ENCODE measurements around the gene COASY.

Gene COASY

GRCh38 chr17:42578282-42578869 lies 16.4 kb downstream of the COASY start:
- peaks cover 44% of the 10 kb centered on the region for H3K36me3 Mint-ChIP-seq (ENCODE audit: insufficient read depth)
- no peaks in the 10 kb centered on the region for H3K9me3 Mint-ChIP-seq
- no peaks in the 10 kb centered on the region for H3K27me3 Mint-ChIP-seq
- peak overlapping the region; percentile 93 to 94 for H3K27ac Mint-ChIP-seq
- H3K4me3 Mint-ChIP-seq, result peak overlapping the region; percentile 94 to 97
- peaks cover 20 to 30% of the 10 kb centered on the region in 2 donors for H3K4me1 Mint-ChIP-seq (ENCODE audit: low read depth in 2 of 2)
- ATAC-seq (replicated peaks), result peak; percentile 55
- peak; percentile 52 to 63 (median 56) for DNase-seq

- DNase-seq, result no peak
- no peak overlapping the region for H3K27ac Mint-ChIP-seq
- H3K4me3 Mint-ChIP-seq, result no peak overlapping the region
- no peaks in the 10 kb centered on the region for H3K9me3 Mint-ChIP-seq
- ATAC-seq (replicated peaks), result no peak
- peaks cover 19 to 26% of the 10 kb centered on the region in 2 donors for H3K4me1 Mint-ChIP-seq (ENCODE audit: low read depth in 2 of 2)
- peaks cover 54% of the 10 kb centered on the region for H3K36me3 Mint-ChIP-seq (ENCODE audit: insufficient read depth)
- H3K27me3 Mint-ChIP-seq, result no peaks in the 10 kb centered on the region
These were observed 18.0 kb downstream of the COASY start for GRCh38 chr17:42579794-42580551.

GRCh38 chr17:42581744-42582270 lies 19.9 kb downstream of the COASY start:
- H3K4me1 Mint-ChIP-seq (ENCODE audit: low read depth in 2 of 2), result peaks cover 15 to 23% of the 10 kb centered on the region in 2 donors
- H3K27me3 Mint-ChIP-seq, result no peaks in the 10 kb centered on the region
- DNase-seq (no peak), ATAC-seq (replicated peaks) (no peak)
- H3K4me3 Mint-ChIP-seq, result no peak overlapping the region
- no peaks in the 10 kb centered on the region for H3K9me3 Mint-ChIP-seq
- H3K27ac Mint-ChIP-seq, result no peak overlapping the region
- peaks cover 69% of the 10 kb centered on the region for H3K36me3 Mint-ChIP-seq (ENCODE audit: insufficient read depth)

- DNase-seq, result no peak
- peaks cover 94% of the 10 kb centered on the region for H3K36me3 Mint-ChIP-seq (ENCODE audit: insufficient read depth)
- H3K4me3 Mint-ChIP-seq, result no peak overlapping the region
- peaks cover 5% of the 10 kb centered on the region in 2 donors for H3K4me1 Mint-ChIP-seq (ENCODE audit: low read depth in 2 of 2)
- no peaks in the 10 kb centered on the region for H3K9me3 Mint-ChIP-seq
- no peaks in the 10 kb centered on the region for H3K27me3 Mint-ChIP-seq
- ATAC-seq (replicated peaks), result no peak
- H3K27ac Mint-ChIP-seq, result peak overlapping the region in 1 of 2 donors; percentile 38
These were observed 22.9 kb downstream of the COASY start for GRCh38 chr17:42584880-42585279.

GRCh38 chr17:42585353-42585752 lies 23.4 kb downstream of the COASY start:
- H3K36me3 Mint-ChIP-seq (ENCODE audit: insufficient read depth), result peaks cover 98% of the 10 kb centered on the region
- no peak for ATAC-seq (replicated peaks)
- peaks cover 5% of the 10 kb centered on the region in 2 donors for H3K4me1 Mint-ChIP-seq (ENCODE audit: low read depth in 2 of 2)
- no peak for DNase-seq
- no peak overlapping the region for H3K4me3 Mint-ChIP-seq
- H3K27me3 Mint-ChIP-seq, result no peaks in the 10 kb centered on the region
- H3K27ac Mint-ChIP-seq, result peak overlapping the region in 1 of 2 donors; percentile 38
- H3K9me3 Mint-ChIP-seq, result no peaks in the 10 kb centered on the region

GRCh38 chr17:42586514-42587230 lies 24.7 kb downstream of the COASY start:
- ATAC-seq (replicated peaks) (no peak), DNase-seq (no peak)
- Mint-ChIP-seq H3K4me1 (ENCODE audit: low read depth in 2 of 2) (peaks cover 5% of the 10 kb centered on the region in 2 donors), H3K27ac (peak overlapping the region in 1 of 2 donors; percentile 86), H3K9me3 (no peaks in the 10 kb centered on the region), H3K27me3 (no peaks in the 10 kb centered on the region), H3K36me3 (ENCODE audit: insufficient read depth) (peaks cover 99% of the 10 kb centered on the region), H3K4me3 (no peak overlapping the region)

- Mint-ChIP-seq H3K27me3 (no peaks in the 10 kb centered on the region), H3K36me3 (ENCODE audit: insufficient read depth) (peaks cover 90% of the 10 kb centered on the region), H3K4me1 (ENCODE audit: low read depth in 2 of 2) (peaks cover 5 to 16% of the 10 kb centered on the region in 2 donors), H3K9me3 (no peaks in the 10 kb centered on the region), H3K27ac (no peak overlapping the region), H3K4me3 (no peak overlapping the region)
- ATAC-seq (replicated peaks) (no peak), DNase-seq (no peak)
These were observed 28.9 kb downstream of the COASY start for GRCh38 chr17:42590886-42591285.

- Mint-ChIP-seq H3K27me3 (no peaks in the 10 kb centered on the region), H3K9me3 (no peaks in the 10 kb centered on the region), H3K27ac (no peak overlapping the region), H3K36me3 (ENCODE audit: insufficient read depth) (peaks cover 90% of the 10 kb centered on the region), H3K4me3 (no peak overlapping the region), H3K4me1 (ENCODE audit: low read depth in 2 of 2) (peaks cover 7 to 18% of the 10 kb centered on the region in 2 donors)
- DNase-seq (no peak), ATAC-seq (replicated peaks) (no peak)
These were observed 29.5 kb downstream of the COASY start for GRCh38 chr17:42591411-42591810.

GRCh38 chr17:42596386-42596785 lies 34.4 kb downstream of the COASY start:
- ATAC-seq (replicated peaks), result no peak
- H3K27ac Mint-ChIP-seq, result no peak overlapping the region
- H3K27me3 Mint-ChIP-seq, result no peaks in the 10 kb centered on the region
- no peaks in the 10 kb centered on the region for H3K9me3 Mint-ChIP-seq
- no peak for DNase-seq
- peaks cover 87% of the 10 kb centered on the region for H3K36me3 Mint-ChIP-seq (ENCODE audit: insufficient read depth)
- H3K4me3 Mint-ChIP-seq, result no peak overlapping the region
- peaks cover 16 to 38% of the 10 kb centered on the region in 2 donors for H3K4me1 Mint-ChIP-seq (ENCODE audit: low read depth in 2 of 2)

GRCh38 chr17:42598905-42599304 lies 37.0 kb downstream of the COASY start:
- Mint-ChIP-seq H3K27ac (peak overlapping the region in 1 of 2 donors; percentile 8), H3K36me3 (ENCODE audit: insufficient read depth) (peaks cover 88% of the 10 kb centered on the region), H3K9me3 (no peaks in the 10 kb centered on the region), H3K4me1 (ENCODE audit: low read depth in 2 of 2) (peaks cover 26 to 45% of the 10 kb centered on the region in 2 donors), H3K27me3 (no peaks in the 10 kb centered on the region), H3K4me3 (peak overlapping the region in 1 of 2 donors; percentile 14)
- DNase-seq (no peak), ATAC-seq (replicated peaks) (no peak)

GRCh38 chr17:42603318-42603717 lies 41.4 kb downstream of the COASY start:
- Mint-ChIP-seq H3K4me1 (ENCODE audit: low read depth in 2 of 2) (peaks cover 47 to 71% of the 10 kb centered on the region in 2 donors), H3K36me3 (ENCODE audit: insufficient read depth) (peaks cover 72% of the 10 kb centered on the region), H3K4me3 (peak overlapping the region; percentile 23 to 54), H3K27ac (peak overlapping the region; percentile 77 to 88), H3K9me3 (no peaks in the 10 kb centered on the region), H3K27me3 (no peaks in the 10 kb centered on the region)
- no peak for ATAC-seq (replicated peaks)
- no peak for DNase-seq

- Mint-ChIP-seq H3K4me1 (ENCODE audit: low read depth in 2 of 2) (peaks cover 39 to 56% of the 10 kb centered on the region in 2 donors), H3K4me3 (peak overlapping the region; percentile 98 to 99), H3K27ac (peak overlapping the region; percentile 77 to 97), H3K36me3 (ENCODE audit: insufficient read depth) (peaks cover 52% of the 10 kb centered on the region), H3K9me3 (no peaks in the 10 kb centered on the region), H3K27me3 (no peaks in the 10 kb centered on the region)
- no peak for DNase-seq
- no peak for ATAC-seq (replicated peaks)
These were observed 45.8 kb downstream of the COASY start for GRCh38 chr17:42607769-42608168.
